Mesenteric fat pad (tissue), 1 donor: ENCODE measurements around the gene PRR23E. TPM values are rescaled to one million over a fixed set of nuclear protein-coding genes. Genes with fewer than 3 reads are reported as not detected.

ENCODE experiments used
- DNase-seq: peaks from one replicate; pipeline ENCODE4 v3.0.0-alpha.2; 2020; ENCODE audit warnings: low spot score
- total RNA-seq: library from RNA; stranded (reverse); fragmentation: NEBNext Ultra II Directional; extraction: Animal tissue kit (Norgen Biotek cat#: 25700); gene quantifications from one replicate; pipeline ENCODE4 v1.2.1, GENCODE V29; 2021
- donor health status: DM: yes; HTN: yes; CAD: no.

PRR23E gene
- total RNA-seq, 1 donor from 2014 or later, result not detected

DNA sequence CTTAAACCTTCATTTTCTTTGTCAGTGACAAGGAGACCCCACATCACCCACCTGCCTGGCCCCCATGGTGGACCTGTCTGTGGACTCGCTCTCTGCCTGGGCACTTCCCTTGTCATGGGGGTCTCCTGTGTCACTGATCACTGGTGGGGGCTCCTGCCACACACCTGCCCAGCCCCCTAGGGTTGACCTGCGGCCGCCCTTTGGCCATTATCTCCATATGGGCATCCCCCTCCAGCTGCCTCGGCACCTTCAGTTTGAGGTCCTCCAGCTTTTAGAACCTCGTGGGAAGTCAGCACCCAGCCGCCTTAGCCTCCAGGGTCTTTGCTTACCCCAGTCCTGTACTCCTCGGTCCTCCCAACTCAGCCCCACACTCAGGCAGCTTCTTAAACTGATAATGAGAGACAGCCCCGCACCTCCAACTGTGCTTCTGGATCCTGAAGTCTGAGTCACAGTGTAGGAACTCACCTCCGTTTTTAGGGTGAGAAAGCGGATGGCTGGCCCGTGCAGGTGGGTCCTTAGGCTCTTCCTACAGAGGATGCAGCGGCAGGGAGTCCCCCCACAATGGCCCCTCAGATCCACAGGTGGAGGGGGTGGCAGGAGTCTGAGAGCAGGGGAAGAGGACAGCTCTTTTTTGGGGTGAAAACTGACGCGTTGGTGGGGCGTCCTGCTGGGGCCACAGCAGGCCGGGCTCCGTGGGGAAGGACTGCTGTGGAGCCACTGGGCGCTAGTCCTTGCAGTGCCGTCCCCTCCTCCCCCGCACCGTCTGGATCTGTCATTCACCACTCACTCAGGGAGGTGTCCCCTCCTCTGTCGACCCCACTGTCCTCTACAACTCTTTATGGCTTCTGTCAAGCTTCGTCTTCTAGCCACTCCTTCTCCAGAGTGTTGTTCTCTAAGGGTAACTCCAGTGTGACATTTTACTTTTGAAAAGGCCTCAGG lies 8.7 kb upstream of the PRR23E start:
- peak; percentile 81 for DNase-seq

DNA sequence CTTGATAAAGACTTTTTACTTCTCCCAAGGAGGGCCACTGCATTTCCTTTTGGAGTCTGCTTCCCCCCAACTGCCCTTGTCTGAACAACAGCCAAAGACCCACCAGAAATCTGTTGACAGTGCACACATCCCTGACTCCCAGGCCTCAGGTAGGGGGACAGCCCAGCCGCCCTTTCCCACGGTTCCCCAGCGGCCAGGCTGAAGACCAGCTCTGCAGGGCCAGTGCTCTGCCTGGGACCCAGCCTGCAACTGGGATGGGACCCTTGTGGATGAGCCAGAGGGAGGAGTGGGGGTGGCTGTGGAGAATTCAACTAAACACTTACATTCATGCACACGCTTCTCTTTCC lies 8.1 kb upstream of the PRR23E start:
- DNase-seq, result no peak

GRCh38 chr3:127185268-127185667 lies 7.7 kb upstream of the PRR23E start:
- no peak for DNase-seq

DNA sequence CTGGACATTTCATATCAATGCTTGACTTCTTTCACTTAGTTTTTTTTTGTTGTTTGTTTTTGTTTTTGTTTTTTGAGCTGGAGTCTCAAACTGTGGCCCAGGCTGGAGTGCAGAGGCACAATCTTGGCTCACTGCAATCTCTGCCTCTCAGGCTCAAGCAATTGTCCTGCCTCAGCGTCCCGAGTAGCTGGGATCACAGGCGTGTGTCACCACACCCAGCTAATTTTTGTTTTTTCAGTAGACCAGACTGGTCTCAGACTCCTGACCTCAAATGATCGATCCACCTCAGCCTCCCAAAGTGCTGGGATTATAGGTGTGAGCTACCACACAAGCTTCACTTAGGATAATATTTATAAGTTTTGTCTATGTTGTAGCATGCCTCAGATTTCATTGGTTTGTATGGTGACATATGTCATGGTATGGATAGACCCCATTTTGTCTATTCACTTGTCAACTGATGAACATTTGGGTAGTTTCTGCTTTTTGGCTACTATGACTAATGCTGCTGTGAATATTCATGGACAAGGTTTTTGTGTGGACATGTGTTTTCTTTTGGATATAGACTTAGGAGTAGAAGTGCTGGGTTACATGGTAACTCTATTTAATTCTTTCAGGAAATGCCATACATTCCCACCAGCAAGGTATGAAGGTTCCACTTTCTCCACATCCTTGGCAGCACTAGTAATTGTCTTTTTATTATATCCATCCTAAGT lies 6.8 kb upstream of the PRR23E start:
- no peak for DNase-seq

DNA sequence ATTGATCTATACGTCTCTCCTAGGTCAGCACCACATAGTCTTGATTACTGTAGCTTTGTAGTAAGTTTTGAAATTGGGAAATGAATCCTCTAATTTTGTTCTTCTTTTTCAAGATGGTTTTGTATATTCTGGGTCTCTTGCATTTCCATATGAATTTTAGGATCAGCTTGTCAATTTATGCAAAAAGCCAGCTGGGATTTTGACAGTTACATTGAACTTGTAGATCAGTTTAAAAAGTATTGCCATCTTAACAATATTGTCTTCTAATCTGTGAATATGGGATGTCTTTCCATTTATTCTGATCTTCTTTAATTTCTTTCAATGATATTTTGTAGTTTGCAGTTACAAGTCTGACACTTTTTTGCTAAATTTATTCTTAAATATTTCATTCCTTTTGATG lies 5.6 kb upstream of the PRR23E start:
- DNase-seq, result no peak

GRCh38 chr3:127193341-127193740 lies 410 bp downstream of the PRR23E start:
- peak; percentile 67 for DNase-seq

DNA sequence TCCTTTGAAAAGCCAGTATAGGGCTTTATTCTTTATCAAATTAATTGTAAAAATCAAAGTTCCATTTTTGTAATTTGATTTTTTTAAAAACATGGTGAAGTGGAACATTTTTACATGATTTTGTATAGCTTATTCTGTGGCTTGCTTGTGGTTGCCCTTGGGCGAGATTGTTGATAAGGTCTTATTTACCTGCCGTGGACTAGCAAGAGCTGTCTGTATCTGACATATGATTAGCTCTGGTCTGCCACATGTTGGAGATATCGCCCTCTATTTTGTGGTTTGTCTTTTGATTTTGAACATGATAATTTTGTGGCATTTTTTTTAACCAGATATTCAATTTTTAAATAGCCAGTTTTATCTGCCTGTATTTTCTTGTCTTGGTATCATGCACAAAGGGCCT lies 844 bp downstream of the PRR23E start:
- no peak for DNase-seq

GRCh38 chr3:127194601-127195187 lies 1.8 kb downstream of the PRR23E start:
- DNase-seq, result peak; percentile 43

- DNase-seq, result no peak
These were observed 2.5 kb downstream of the PRR23E start for GRCh38 chr3:127195417-127195816.

- no peak for DNase-seq
These were observed 3.1 kb downstream of the PRR23E start for GRCh38 chr3:127196002-127196401.

GRCh38 chr3:127196466-127197299 lies 3.8 kb downstream of the PRR23E start:
- DNase-seq, result peak; percentile 55

GRCh38 chr3:127197300-127198189 lies 4.6 kb downstream of the PRR23E start:
- DNase-seq, result peak; percentile 65

DNA sequence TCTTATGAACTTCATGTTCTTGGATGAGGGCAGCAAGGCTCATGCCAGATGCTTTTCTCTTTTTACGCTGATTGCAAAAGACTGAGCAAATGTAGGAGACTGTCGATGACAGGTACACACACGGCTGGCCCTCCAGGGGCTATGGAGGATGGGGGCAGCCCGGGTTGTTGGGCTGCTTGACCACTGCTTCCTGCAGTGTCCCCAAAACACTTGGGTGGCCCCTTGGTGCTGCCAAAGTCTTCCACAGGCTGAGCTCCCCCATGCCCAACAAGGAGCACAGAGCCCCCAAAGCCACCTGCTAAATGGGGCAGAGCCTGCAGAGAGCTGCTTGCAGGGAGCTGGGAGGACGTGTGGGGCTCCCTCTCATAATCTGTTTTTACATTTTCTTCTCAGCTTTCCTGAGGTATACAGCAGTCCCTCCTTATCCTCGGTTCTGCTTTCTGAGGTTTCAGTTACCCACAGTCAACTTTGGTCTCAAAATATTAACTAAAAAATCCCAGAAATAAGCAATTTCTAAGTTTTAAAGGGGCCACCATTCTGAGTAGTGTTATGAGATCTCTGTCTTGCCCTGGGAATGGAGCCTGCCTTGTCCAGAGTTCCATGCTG lies 7.3 kb downstream of the PRR23E start:
- no peak for DNase-seq

DNA sequence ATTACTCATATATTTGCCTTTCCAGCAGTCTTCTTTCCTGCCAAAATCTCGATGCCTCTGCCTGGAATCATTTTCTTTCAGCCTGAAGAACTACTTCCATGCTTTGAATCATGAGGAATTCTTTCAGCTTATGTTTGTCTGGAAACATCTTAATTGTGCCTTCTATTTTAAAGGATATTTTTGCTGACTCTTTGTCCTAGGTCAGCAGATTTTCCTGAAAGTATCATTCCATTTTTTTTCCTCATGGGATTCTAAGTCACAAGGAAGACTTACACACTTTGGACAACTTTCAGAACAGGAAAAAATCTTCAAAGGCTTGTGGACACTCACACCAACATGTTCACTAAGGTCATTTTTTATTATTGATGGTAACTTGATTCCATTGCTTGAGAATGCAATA lies 10.1 kb downstream of the PRR23E start:
- no peak for DNase-seq

DNA sequence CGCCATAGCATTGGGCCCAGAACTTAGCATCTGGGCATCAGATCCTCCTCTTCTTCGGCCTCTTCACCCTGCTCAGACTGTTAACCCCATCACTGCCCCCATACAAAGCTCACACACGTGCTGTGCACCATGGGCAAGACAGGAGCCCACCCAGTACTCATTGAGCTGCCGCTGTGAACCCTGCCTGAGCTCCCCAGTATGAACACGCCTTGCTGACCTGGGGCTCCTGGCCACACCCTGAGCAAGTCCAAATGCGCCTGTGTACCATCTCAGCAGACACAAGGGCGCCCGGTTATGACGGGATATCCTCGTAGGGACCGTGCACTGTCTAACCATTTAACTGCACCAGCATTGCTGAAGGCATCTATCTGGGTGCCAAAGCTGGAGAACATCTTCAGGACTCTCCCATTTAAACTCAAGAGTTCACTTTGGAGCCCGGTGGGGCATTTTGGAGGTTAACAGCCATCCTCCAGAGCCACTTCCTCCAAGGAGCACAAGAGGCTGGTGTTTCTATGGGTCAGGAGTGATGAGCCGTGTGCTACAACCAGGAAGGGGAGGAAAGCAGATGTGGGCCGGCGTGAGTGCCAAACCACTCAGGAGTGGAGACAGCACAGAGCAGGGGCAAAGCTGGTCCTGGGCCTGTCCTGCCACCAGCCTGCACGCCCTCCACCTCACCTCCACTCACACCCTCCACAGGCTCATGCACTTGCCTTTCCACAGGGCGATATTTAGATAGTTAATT lies 12.1 kb downstream of the PRR23E start:
- peak; percentile 64 for DNase-seq

DNA sequence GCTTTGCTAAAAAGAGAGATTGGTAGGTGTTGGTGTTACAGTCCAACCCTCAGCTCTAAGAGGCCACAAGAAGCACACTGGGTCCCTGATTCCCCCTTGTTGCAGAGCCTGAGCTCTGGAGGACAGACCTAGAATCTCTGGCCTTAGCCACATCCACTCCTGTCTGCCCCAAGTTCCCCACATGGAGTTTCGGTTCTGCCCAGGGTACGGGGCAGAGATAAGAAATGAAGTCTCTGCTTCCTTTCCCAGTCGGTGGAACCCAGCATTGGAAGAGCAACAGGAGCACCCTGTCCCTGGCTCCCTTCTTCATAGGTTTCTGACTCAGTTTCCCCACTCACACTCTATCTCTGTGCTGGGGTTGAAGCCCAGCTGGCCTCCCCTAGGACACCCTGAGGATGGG lies 13.2 kb downstream of the PRR23E start:
- no peak for DNase-seq

GRCh38 chr3:127206611-127207516 lies 13.9 kb downstream of the PRR23E start:
- DNase-seq, result peak; percentile 87
